Frontal cortex (tissue), 4 donors: ENCODE results near the gene ZNF319. TPM values are rescaled to one million over a fixed set of nuclear protein-coding genes. Genes with fewer than 3 reads are reported as not detected.
"Not testable (repeated sequence)": the region's sequence is repeated elsewhere in the genome, so short reads cannot be mapped to it uniquely, and the experiment has no call there.

Experiments used
- DNase-seq, 2 donors: peaks; one replicate each; pipeline ENCODE4 v3.0.0; 2012; ENCODE audit warnings: low spot score in 2 of 2
- FAIRE-seq: peaks from 2 replicates; lab custom pipeline; 2012; peaks lifted over from hg19 to GRCh38; lab: Jason Lieb, UNC
- total RNA-seq: library from RNA; depleted of rRNA; stranded (reverse); fragments of >200 nt; gene quantifications from one replicate; pipeline ENCODE4 v1.2.3, GENCODE V29; 2014
- donor health status: control.
- donor health status: control.
- donor health status: control.

The ZNF319 gene
- total RNA-seq, 1 donor from 2014 or later = 4.9 TPM

- no peak for FAIRE-seq
- DNase-seq = no peak
Measured at GRCh38 chr16:57985204-57986181, 15.0 kb downstream of the ZNF319 start.

- DNase-seq (peak in 1 of 2 donors; percentile 83), FAIRE-seq (no peak)
Measured at GRCh38 chr16:57984443-57985203, 15.8 kb downstream of the ZNF319 start.

GRCh38 chr16:57982385-57982784, 18.1 kb downstream of the ZNF319 start:
- FAIRE-seq (no peak), DNase-seq (no peak)

GRCh38 chr16:57981636-57982035, 18.8 kb downstream of the ZNF319 start:
- FAIRE-seq = no peak

GRCh38 chr16:57979006-57979585, 21.4 kb downstream of the ZNF319 start:
- DNase-seq (no peak), FAIRE-seq (no peak)

More at GRCh38 chr16:57981636-57982035, 18.8 kb downstream of the ZNF319 start:
- DNase-seq = no peak

GRCh38 chr16:57978070-57978465, 22.4 kb downstream of the ZNF319 start:
- FAIRE-seq = not testable (repeated sequence)

GRCh38 chr16:57977418-57978069, 22.9 kb downstream of the ZNF319 start:
- FAIRE-seq (no peak), DNase-seq (no peak)

More at GRCh38 chr16:57978070-57978465, 22.4 kb downstream of the ZNF319 start:
- DNase-seq = not testable (repeated sequence)

GRCh38 chr16:57976331-57976796, 24.1 kb downstream of the ZNF319 start:
- FAIRE-seq = no peak
- peak; percentile 54 to 63 for DNase-seq

- FAIRE-seq (no peak), DNase-seq (no peak)
Measured at GRCh38 chr16:57972306-57972705, 28.2 kb downstream of the ZNF319 start.

- FAIRE-seq = no peak
Measured at GRCh38 chr16:57971848-57972247, 28.6 kb downstream of the ZNF319 start.

GRCh38 chr16:57970970-57971369, 29.5 kb downstream of the ZNF319 start, which contains the start of gene CNGB1:
Gene CNGB1, minus strand, starts transcription at chr16:57971128. Its CDS starts 3,842 bp downstream, at chr16:57967286.
- no peak for DNase-seq
- FAIRE-seq = no peak

More at GRCh38 chr16:57971848-57972247, 28.6 kb downstream of the ZNF319 start:
- no peak for DNase-seq

GRCh38 chr16:57970319-57970718, 30.2 kb downstream of the ZNF319 start:
- no peak for FAIRE-seq
- no peak for DNase-seq

GRCh38 chr16:57969451-57970123, 30.9 kb downstream of the ZNF319 start:
- DNase-seq (no peak), FAIRE-seq (no peak)

GRCh38 chr16:57967916-57968315, 32.6 kb downstream of the ZNF319 start:
- DNase-seq = no peak
- no peak for FAIRE-seq

- FAIRE-seq (no peak), DNase-seq (no peak)
Measured at GRCh38 chr16:57966986-57967385, 33.5 kb downstream of the ZNF319 start.

- FAIRE-seq (no peak), DNase-seq (no peak)
Measured at GRCh38 chr16:57966204-57966771, 34.2 kb downstream of the ZNF319 start.

- DNase-seq (no peak), FAIRE-seq (no peak)
Measured at GRCh38 chr16:57964157-57964700, 36.2 kb downstream of the ZNF319 start.

GRCh38 chr16:57962756-57963155, 37.7 kb downstream of the ZNF319 start:
- no peak for DNase-seq
- no peak for FAIRE-seq
